ENCODE measurements around the gene CACNB2.
A peak's percentile ranks its signal among the peaks of the same experiment; 100 is the strongest.
"Not testable (repeated sequence)": the region's sequence is repeated elsewhere in the genome, so short reads cannot be mapped to it uniquely, and the experiment has no call there.

The CACNB2 gene

GRCh38 chr10:18570386-18570785 lies 430.2 kb downstream of the CACNB2 start:
- not testable (repeated sequence) for DNase-seq (ENCODE audit: low read depth)

GRCh38 chr10:18571076-18571475 lies 430.9 kb downstream of the CACNB2 start:
- DNase-seq (ENCODE audit: low read depth), result no peak

- no peak for DNase-seq (ENCODE audit: low read depth)
Measured at GRCh38 chr10:18571780-18572179, 431.6 kb downstream of the CACNB2 start.

- DNase-seq (ENCODE audit: low read depth), result no peak
Measured at GRCh38 chr10:18572959-18573561, 432.8 kb downstream of the CACNB2 start.

GRCh38 chr10:18576586-18576985 lies 436.4 kb downstream of the CACNB2 start:
- no peak for DNase-seq (ENCODE audit: low read depth)

- DNase-seq (ENCODE audit: low read depth), result no peak
Measured at GRCh38 chr10:18577823-18578685, 437.8 kb downstream of the CACNB2 start.

- peak; percentile 74 for DNase-seq (ENCODE audit: low read depth)
Measured at GRCh38 chr10:18582803-18583202, 442.6 kb downstream of the CACNB2 start.

- DNase-seq (ENCODE audit: low read depth), result peak; percentile 30
Measured at GRCh38 chr10:18583575-18584270, 443.5 kb downstream of the CACNB2 start.

- DNase-seq (ENCODE audit: low read depth), result not testable (repeated sequence)
Measured at GRCh38 chr10:18586637-18587036, 446.4 kb downstream of the CACNB2 start.

- not testable (repeated sequence) for DNase-seq (ENCODE audit: low read depth)
Measured at GRCh38 chr10:18591141-18591540, 450.9 kb downstream of the CACNB2 start.

All from iris pigment epithelial cell (primary cell).